Measurements from ENCODE around the gene MSH5.

Gene MSH5

DNA sequence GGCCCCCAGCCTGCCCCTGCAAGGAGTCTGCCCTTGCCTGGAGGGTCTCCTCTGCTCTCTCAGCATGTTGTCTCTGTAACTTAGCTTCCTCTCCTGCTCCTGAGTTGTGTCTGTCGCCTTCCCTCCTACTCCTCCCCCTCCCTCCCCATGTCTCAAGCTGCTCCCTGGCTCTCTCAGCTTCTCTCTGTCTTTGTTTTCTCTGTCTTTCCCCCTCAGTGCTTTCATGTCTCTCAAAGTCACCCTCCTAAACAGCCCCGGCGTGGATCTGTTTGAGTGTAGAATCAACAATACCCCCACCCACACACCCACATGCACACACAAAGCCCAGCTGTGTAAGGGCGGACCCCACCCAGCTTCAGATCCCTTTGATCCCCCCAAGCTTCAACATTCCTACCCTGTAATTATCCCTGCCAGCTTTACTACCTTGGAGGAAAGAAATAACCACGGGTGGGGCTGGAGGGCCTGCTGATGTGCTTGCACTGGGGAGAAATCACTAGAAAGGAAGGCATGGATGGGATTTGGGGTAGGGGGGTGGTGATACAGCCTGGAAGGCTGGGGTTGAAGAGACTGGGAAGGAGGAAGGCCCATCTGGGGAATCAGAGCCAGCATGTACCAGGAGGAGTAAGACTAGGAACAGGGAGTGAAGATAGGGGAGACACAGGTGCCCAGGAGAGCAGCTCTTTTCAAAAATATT lies 25.7 kb upstream of the MSH5 start:
- DNase-seq: no peak

DNA sequence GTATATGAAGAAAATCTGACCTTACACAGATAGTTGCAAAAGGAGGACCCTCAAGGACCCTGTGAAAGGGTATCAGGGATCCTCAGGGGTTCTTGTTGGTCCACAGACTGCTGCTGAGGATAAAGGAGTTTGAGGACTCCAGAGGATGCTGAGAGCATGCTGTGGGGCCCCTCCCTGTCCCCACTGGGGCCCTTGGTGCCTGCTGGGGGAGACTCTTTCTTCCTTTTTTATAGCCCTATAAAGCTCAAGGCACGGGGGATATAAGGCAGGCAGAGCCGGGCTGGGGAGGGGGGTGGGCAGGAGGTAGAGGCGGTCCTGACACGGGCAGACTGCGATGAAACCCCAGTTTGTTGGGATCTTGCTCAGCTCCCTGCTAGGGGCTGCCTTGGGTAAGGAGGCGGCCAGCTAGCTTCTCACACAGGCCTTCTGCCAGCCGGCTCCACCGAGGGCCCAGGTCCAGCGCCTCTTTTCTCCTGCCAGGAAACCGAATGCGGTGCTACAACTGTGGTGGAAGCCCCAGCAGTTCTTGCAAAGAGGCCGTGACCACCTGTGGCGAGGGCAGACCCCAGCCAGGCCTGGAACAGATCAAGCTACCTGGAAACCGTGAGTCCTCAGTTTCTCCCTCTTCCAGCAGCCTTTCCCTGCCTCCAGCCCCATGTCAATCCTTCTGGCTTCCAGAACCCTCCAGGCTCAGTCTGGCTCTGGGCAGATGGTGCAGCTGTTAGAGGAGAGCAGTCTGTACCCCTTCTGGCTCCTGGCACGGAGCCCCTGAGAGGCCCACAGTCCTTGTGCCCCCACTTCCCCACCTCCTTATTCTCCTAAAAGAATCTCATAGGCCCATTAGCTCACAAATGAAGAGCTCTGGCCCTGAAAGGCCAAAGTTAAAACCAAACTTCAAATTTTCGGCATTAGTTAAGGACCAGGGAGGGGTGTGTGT lies 24.5 kb upstream of the MSH5 start, which contains the start of gene LY6G6D:
Gene LY6G6D (plus strand): TSS at position 327 of the 937 bp plus-strand sequence. CDS start 8 bp downstream, at position 335.
- DNase-seq: no peak

DNA sequence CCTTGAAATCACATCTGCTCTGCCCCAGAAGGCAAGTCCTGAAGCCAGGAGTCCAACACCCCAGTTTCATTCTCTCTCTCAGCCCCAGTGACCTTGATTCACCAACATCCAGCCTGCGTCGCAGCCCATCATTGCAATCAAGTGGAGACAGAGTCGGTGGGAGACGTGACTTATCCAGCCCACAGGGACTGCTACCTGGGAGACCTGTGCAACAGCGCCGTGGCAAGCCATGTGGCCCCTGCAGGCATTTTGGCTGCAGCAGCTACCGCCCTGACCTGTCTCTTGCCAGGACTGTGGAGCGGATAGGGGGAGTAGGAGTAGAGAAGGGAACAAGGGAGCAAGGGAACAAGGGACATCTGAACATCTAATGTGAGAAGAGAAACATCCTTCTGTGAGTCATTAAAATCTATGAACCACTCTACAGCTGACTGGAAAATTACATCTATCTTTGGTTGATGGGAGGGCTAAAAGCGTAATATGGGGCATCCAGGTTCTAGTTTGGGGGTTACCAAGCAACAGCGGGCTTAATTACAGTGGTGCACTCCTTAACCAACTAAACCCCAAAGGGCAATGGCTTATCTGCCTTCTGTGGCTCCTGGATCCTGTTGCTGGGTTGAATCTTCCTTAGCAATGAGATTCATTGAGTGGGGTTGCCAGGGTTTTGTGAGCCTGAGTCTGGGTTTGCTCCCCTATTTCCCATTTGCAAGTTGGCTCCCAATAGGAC lies 22.1 kb upstream of the MSH5 start:
- DNase-seq: no peak

DNA sequence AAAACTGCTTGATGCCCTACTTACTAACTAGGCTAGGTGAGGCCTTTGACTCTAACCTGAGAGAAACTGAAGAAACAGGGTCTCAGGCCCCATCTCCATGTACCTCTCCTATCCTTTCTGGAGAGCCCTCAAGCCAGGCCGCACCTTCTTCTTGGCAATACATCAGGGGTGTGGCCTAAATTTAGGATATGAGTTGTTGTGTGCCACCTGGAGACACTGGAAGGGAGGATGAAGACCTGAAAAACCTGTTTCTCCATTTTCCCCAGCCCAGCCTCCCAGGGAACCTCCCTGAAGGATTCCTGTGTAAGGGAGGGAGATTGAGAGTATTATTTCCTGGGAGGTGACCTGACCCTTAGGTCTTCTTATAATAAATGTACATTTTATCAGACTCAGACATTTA lies 21.5 kb upstream of the MSH5 start:
- DNase-seq: no peak

DNA sequence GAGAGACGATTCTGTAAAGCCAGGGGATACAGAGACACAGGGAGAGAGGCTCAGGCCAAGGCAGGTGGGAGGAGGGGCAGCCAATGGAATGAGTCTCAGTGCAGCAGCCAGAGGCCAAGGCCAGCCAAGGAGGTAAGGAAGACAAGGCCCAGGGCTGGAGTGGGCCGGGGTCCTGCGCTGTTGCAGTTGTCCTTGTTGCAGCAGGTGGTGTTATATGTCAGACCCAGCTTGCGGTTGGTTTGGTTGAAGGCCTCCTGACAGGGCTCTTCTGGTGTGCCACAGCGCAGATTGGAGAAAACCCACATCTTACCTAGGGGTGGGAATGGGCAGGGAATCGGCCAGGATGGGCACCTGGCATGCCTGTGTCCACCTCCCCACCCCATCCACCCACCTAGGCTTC lies 20.8 kb upstream of the MSH5 start:
- no peak for DNase-seq

DNA sequence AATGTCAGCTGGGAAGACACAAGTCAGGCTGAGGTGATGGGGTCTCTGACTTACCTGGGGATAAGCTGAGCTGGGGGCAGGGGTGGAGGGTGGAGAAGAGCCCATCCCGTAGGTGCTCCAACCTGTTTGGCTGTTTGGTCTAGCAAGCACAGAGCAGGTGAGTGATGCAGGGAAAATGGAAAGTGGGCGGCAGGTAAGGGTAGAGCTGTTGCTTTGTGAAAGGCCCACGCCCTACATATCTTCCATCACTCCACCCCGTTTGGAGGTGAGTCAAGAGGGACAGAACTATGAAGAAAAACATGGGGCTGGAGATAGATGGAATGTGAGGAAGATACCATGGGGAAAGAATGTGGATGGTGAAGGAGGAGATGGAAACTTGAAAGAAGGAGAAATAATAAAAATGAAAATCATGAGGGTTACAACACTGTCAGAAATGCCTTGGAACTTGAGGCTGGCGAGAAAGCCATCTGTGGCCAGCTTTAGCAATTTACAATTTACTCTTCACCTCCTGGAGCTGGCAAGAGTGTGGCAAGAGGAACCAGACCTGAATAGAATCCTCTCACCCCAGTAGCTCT lies 19.5 kb upstream of the MSH5 start:
- DNase-seq: no peak

DNA sequence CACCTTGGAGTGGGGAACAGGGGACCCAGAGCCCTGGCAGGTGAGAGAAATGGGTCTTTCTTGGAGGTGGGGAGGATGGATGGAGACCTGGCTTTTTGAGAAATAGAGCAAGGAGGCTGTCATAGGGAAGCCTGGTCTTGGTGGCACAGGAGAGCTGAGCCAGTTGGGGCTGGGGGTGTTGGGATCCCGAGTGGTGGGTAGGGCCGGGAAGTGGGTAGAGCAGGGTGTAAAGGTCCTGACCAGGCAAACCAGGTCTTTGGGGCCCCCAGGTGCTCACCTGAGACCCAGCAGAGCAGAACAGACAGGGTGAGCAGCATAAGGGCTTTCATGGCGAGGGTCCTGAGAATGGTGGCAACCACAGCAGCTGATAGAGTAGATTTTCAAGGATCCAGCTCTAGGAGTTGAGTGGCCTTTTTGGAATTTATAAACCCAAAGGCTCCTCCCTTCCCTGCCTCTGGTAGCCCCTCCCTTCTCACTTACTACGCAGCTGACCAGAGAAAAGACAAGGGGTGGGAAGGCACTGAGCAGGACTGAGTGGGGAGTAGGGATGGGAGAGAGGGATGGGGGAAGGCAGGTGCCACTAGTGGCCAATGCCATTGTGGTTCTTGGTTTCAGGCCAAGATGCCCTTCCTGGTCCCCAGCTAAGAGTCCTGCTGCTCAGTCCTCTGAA lies 18.3 kb upstream of the MSH5 start, which contains the start of gene LY6G6C:
Gene LY6G6C (minus strand): TSS at position 396 of the 670 bp plus-strand sequence. CDS start 67 bp downstream, at position 329.
- no peak for DNase-seq

DNA sequence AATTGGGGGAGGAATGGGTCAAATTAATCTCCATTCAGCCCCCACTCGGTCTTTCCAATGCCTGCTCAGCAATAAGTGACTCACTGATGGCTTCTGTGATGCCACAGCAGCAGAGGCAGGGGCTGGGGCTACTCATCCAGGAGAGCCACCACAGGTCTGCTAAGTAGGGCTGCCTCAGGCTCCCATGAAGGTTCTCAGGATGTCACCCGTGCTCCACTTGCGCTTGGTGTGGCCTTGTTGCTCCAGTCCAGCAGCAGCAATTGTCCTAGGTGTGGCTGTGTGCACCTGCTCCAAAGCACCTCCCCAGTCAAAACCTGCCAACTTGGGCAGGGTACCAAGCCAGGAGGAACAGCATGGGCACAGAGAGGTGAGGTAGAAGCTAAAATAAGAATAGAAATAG lies 17.6 kb upstream of the MSH5 start:
- no peak for DNase-seq

DNA sequence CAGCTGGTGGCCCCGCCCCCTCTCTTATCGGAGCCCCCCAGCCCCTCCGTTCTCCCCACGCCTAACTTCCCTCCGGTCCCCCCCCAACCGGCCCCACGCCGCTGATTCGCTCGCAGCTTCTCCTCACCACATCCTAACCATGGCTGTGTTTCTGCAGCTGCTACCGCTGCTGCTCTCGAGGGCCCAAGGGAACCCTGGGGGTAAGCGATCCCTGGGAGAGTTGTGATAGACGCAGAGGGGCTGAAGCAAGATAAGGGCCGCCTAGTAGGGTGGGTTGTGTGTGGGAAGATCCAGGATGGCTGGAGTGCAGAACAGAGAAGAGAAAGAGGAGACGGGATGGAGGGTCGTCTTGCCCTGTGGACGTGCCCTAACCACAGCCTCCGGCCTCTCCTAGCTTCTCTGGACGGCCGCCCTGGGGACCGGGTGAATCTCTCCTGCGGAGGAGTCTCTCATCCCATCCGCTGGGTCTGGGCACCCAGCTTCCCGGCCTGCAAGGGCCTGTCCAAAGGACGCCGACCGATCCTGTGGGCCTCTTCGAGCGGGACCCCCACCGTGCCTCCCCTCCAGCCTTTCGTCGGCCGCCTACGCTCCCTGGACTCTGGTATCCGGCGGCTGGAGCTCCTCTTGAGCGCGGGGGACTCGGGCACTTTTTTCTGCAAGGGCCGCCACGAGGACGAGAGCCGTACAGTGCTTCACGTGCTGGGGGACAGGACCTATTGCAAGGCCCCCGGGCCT lies 16.4 kb upstream of the MSH5 start, which contains the start of gene MPIG6B:
Gene MPIG6B (plus strand): TSS at position 129 of the 735 bp plus-strand sequence. CDS start 11 bp downstream, at position 140.
- no peak for DNase-seq

DNA sequence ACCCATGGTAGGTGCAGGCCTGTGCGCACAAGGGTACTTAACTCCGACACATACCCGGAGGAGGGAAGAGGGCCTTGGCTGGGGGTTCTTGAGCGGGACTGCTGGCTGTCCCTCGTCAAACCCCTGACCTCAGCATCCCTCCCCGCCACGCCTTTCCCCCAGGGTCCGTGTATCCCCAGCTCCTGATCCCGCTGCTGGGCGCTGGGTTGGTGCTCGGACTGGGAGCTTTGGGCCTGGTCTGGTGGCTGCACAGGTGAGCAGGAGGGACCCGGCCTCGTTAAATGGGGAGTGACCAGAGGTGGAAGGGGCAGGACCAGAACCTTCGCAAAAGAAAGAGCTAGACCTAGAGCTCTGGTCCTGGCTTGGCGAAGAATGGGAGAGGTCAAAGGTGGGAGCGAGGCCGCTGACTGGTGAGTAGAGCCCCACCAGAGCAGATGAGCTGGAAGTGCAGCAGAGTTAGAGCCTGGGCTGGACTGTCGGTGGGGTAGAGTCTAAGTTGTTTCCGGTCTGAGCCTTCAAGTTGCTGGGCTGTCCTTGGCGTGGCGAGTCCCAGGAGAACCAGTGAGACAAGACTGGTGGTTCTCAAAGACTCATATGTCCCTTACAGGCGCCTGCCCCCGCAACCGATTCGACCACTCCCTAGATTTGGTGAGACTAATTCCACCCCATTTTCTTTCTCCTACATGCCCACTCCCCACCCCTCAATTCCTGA lies 15.7 kb upstream of the MSH5 start:
- DNase-seq: no peak

DNA sequence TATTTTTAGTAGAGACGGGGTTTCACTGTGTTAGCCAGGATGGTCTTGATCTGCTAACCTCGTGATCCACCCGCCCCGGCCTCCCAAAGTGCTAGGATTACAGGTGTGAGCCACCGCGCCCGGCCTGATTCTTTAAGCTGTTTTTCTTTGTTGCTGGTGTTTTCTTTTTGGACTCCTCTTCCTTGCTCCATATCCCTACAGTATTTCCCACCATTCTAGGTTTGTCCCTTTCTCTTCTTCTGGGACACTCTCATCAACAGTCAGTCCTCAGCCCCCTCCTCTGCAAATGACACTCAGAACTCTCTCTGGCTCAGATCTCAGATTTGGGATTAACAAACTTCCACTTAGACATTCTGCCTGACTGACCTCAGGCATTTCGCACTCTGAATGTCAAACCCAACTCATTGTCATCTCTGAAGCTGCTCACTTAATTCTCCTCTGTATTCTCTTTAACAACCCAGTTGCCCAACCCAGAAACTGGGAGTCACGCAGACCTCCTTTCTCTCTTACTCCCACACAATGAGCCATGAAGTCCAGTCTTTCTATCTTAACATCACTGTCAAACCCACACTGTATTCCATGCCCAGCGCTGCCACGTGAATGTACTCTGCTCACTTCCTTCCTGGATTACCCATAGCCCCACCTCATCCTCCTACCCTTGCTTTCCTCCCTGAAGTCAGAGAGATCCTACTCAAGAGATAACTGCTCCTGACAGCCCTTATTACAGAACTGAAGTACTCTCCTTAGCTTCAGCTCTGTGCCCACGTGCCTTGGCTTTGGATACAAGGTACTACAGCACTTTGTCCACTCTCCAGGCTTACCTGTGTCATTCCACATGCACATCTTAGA lies 14.1 kb upstream of the MSH5 start:
- DNase-seq: no peak

DNA sequence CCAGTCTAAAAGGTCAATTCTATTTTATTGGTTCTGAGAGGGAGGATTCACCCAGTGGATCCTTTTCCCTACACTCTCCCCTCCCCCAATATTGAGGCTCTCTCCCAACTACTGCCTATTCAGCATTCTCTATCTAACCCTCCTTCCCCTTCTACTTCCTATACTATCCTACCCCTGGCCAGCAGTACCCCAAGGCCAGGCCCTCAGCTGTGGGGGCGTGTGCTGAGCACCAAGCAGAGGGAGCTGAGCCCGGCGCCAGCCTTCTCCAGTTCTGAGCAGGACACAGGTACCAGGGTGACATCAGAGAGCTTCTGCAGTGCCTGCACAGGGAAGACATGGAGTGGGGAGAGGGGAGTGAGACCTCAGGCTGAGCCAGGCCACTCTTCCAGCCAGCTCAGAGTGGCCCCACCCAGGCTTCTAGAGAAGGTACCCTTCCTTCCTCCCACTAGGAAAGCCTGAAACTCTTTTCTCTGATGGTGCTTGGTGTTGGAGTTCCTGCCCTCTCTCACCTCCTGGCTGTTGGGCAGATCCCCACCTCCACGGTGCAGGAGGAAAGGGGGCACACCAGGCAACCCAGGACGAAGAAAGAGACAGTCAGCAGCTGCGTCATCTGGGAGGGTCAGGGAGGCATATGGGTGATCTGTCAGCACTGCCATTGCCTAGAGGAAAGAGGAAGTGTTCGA lies 12.6 kb upstream of the MSH5 start:
- no peak for DNase-seq

DNA sequence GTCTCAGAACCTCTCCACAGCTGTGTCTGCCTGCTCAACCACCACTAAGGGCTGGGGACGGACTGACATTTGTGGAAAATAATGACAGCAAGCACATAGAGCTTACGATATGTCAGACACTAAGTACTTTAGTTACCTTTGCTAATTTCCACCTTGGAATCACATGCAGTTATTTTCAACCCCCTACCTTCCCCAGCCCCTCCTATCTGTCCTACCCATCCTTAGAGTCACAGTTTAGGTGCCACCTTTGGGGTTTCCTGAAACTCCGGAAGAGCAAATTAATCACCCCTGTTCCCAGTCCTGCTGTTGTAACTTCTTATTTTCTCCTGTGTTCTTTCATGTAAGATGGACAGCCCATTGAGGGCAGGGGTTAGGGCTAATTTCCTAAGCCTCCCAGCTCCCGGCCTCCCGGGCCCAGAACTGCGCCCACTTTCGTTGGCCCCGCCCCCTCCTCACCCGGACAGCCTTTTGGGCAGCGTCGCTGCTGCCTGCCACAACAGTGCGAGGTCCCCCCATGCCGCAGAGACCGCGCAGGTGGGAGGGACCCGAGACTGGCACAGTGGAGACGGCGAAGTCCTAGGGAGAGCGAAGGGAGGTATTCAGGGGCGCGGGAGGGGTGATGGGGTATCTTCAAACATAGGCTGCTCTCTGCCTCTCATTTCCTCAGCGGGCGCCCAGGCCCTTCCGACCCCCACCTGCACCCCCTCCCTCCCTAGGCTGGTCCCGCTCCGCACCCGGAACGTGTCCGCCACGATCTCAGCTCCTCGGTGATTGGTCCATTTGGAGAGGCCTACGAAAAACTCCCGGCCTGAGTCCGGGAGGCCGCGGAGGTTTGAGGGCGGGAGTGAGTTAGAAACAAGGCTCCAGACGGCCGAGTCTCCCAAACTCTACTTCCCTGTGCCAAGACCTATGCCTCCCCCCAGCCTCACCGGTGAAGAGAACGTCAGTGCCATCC lies 11.8 kb upstream of the MSH5 start:
- DNase-seq: no peak

DNA sequence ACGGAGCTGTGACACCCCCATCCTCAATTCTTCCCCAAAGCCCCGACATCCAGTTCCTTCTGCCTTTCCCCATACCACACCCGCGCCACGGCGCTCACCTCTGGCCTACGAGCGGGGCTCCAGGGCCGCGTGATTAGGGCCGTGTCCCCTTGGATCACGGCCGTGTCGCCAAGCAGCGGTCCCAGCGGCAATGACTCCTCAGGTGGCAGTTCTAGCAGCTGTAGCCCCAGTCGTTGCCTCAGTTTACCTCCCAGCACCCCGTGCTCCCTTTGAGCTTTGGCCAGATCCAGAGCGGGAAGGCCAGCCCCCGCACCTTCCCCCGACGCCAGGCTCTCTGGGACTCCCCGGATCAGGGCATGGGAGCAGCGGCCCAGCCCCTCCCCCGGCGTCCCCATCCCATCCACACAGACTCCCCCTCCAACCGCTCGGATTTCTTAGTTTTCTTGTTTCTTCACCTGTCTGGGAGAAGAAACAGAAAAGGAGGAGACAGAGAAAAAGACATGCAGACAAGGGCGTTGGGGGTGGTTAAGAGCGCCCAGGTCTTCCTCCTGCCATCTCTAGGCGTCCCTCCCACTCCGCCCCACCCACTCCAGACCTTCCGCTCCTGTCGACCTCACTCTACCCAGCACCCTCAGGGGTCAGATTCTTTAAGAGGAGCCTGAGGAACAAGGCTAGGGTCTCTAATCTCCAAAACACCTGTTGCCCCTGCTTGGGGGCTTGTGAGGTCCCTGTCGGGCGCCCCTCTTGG lies 10.9 kb upstream of the MSH5 start, which contains the start of gene DDAH2:
Gene DDAH2 (minus strand): TSS at position 533 of the 748 bp plus-strand sequence. CDS start 138 bp downstream, at position 395.
- no peak for DNase-seq

DNA sequence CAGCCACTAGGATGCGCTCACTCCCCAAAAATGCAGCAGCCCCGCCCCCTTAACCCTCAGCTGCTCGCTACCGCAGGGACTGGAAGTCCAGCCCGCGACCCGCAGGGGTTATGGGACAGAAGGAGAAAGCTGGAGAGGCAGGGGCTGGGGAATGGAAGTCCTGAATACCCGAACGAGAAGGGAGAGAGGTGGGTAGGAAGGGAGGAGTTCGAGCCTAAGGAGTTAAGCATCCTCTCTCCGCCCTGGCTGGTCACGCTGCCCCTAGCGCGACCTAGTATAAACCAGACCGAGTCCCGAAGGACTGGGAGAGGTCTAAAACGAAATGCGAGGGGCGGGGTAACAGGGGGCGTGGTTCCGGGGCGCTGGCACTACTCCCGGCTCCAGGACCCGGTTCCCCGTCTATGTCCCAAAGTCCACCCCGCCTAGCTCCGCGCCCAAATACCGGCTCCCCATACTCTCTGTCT lies 10.3 kb upstream of the MSH5 start:
- peak; percentile 93 for DNase-seq

DNA sequence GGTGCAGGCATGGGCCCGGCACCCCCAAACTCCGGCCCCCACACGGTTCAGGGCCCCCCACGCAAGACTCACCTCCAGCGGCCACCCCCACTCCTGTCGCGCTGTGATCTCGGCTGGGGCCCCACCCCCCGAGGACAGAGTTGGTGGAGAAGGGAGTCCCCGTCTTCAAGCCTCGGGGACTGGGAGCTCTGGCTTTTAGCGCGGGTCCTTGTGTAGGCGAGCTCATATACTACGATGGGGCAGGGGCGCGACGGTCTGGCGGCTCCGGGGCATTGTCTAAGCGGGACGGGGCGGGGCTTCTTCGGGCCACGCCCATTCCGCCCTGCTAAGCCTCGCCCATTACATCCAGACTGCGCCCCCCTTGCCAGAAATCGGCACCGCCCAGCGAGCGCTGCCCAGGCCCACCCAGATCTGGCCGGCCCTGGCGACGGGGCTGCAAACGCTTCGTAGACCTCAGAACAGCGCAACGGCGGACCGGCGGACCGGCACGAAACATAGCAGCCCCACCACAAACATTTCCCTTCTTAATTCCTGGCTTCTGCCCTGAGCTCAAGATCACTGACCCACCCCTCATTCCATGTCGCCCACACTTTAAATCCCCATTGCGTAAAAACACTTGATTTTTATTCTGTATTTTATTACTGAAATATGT lies 9.7 kb upstream of the MSH5 start:
- DNase-seq: peak; percentile 86

All from activated effector memory CD4-positive, alpha-beta T cell treated with anti-CD3 and anti-CD28 coated beads, Interleukin-2, amount 50 U/mL, for 16 hours (primary cell).